Endothelial cell of umbilical vein (primary cell): Measurements from ENCODE around the gene PDIA4. TPM values are rescaled to one million over a fixed set of nuclear protein-coding genes. Genes with fewer than 3 reads are reported as not detected.

Experiments used
- BruUV-seq: library from RNA; stranded (reverse); fragments of 400-500 nt; replicated peaks from 2 replicates; lab custom pipeline; 2021; lab: Mats Ljungman, UMichigan
- CTCF ChIA-PET: fragments of 300-600, 350-600 bp; sonication (Branson Sonifier 250); formaldehyde crosslinking; loops from one replicate; lab custom pipeline; 2021; ENCODE audit warnings: antibody characterized with exemption, inconsistent platforms; lab: Charles Lee
- POLR2A ChIA-PET: fragments of 300-600, 350-600 bp; sonication (Branson Sonifier 250); formaldehyde crosslinking; loops from one replicate; lab custom pipeline; 2021; ENCODE audit warnings: antibody characterized with exemption, inconsistent platforms; lab: Charles Lee
- DNase-seq: peaks from one replicate; pipeline ENCODE4 v3.0.0-alpha.2; 2011; ENCODE audit warnings: low read depth, low spot score
- FAIRE-seq: peaks from 2 replicates; lab custom pipeline; 2011; peaks lifted over from hg19 to GRCh38; lab: Jason Lieb, UNC
- H2AFZ ChIP-seq: 2 replicates; pipeline ENCODE4 v1.6.0; 2012; ENCODE audit warnings: low read depth, low read length, control low read depth, inconsistent platforms
- H3K27ac ChIP-seq: 2 replicates; pipeline ENCODE4 v1.5.1; 2011; ENCODE audit warnings: low read depth, mild to moderate bottlenecking, control low read depth, low read length, moderate library complexity; ENCODE audit not compliant: insufficient read depth
- H3K27me3 ChIP-seq, 2 experiments: 2 replicates each; pipeline versions ENCODE4 v1.6.0 to v1.6.1; 2011; ENCODE audit warnings: low read length in 2 of 2, mixed read lengths in 1 of 2; ENCODE audit not compliant: control insufficient read depth in 2 of 2, insufficient read depth in 2 of 2
- H3K36me3 ChIP-seq, 2 experiments: 2 replicates in 1 of 2; 3 replicates in 1 of 2; pipeline ENCODE4 v1.5.1; 2011; ENCODE audit warnings: low read length in 2 of 2, mild to moderate bottlenecking in 1 of 2, moderate library complexity in 1 of 2; ENCODE audit not compliant: control insufficient read depth in 2 of 2, insufficient read depth in 2 of 2; ENCODE audit errors: extremely low read depth in 1 of 2
- H3K4me1 ChIP-seq: 3 replicates; pipeline ENCODE4 v1.5.1; 2011; ENCODE audit warnings: mild to moderate bottlenecking, low read length; ENCODE audit not compliant: control insufficient read depth, insufficient read depth; ENCODE audit errors: extremely low read depth
- H3K4me2 ChIP-seq: 2 replicates; pipeline ENCODE4 v1.6.1; 2011; ENCODE audit warnings: low read length, control low read depth, mixed read lengths; ENCODE audit not compliant: insufficient read depth
- H3K4me3 ChIP-seq, 3 experiments: fragments of 200-600 bp in 1 of 3; sonication (generic), shearing (Covaris generic) in 1 of 3; replicated peaks in 1 of 3; 2 replicates each; pipeline ENCODE4 v1.5.1; 2011 to 2016; ENCODE audit warnings: control low read depth in 3 of 3, low read length in 3 of 3, mild to moderate bottlenecking in 2 of 3, inconsistent platforms in 1 of 3, low read depth in 1 of 3, moderate library complexity in 1 of 3; ENCODE audit not compliant: insufficient read depth in 1 of 3
- H3K79me2 ChIP-seq: 2 replicates; pipeline ENCODE4 v1.6.0; 2012; ENCODE audit warnings: low read length, inconsistent platforms; ENCODE audit not compliant: control insufficient read depth, insufficient read depth
- H3K9ac ChIP-seq: replicated peaks from 2 replicates; pipeline ENCODE3; 2011; ENCODE audit warnings: low read length, control low read depth; ENCODE audit not compliant: insufficient read depth; ENCODE audit errors: extremely low read depth
- H3K9me1 ChIP-seq: replicated peaks from 3 replicates; pipeline ENCODE4 v1.6.0; 2011; ENCODE audit warnings: mild to moderate bottlenecking, low read length; ENCODE audit not compliant: control insufficient read depth, insufficient read depth; ENCODE audit errors: extremely low read depth
- H3K9me3 ChIP-seq: replicated peaks from 2 replicates; pipeline ENCODE4 v1.5.1; 2012; ENCODE audit warnings: low read length, inconsistent platforms; ENCODE audit not compliant: control insufficient read depth, insufficient read depth
- H4K20me1 ChIP-seq: replicated peaks from 2 replicates; pipeline ENCODE3; 2011; ENCODE audit warnings: mild to moderate bottlenecking, low read length; ENCODE audit not compliant: control insufficient read depth, insufficient read depth; ENCODE audit errors: extremely low read depth
- CTCF ChIP-seq, 2 donors: IDR thresholded peaks; 1 replicate in 1 of 2; 2 replicates in 1 of 2; pipeline ENCODE4 v1.5.1; 2011; ENCODE audit warnings: low read length in 2 of 2, mild to moderate bottlenecking in 2 of 2, moderate library complexity in 2 of 2, control low read depth in 1 of 2, inconsistent platforms in 1 of 2, low read depth in 1 of 2; ENCODE audit not compliant: insufficient read depth in 1 of 2; ENCODE audit errors: extremely low read depth in 1 of 2
- EZH2 ChIP-seq: IDR thresholded peaks from 2 replicates; pipeline ENCODE4 v1.6.1; 2012; ENCODE audit warnings: borderline replicate concordance, low read depth, mild to moderate bottlenecking, moderate library complexity, low read length, inconsistent platforms; ENCODE audit not compliant: severe bottlenecking
- FOS ChIP-seq: IDR thresholded peaks from 2 replicates; pipeline ENCODE4 v1.6.1; 2011; ENCODE audit warnings: mild to moderate bottlenecking, low read length, moderate library complexity, borderline replicate concordance; ENCODE audit not compliant: insufficient read depth
- GATA2 ChIP-seq: IDR thresholded peaks from 2 replicates; pipeline ENCODE4 v1.7.0; 2011; ENCODE audit warnings: low read depth, mild to moderate bottlenecking, moderate library complexity, mixed read lengths, low read length; ENCODE audit not compliant: insufficient read length, insufficient read depth
- JUN ChIP-seq: IDR thresholded peaks from 2 replicates; pipeline ENCODE4 v1.6.1; 2011; ENCODE audit warnings: borderline replicate concordance, low read depth; ENCODE audit not compliant: insufficient read length, insufficient read depth
- MAX ChIP-seq: IDR thresholded peaks from 2 replicates; pipeline ENCODE4 v1.6.1; 2011; ENCODE audit not compliant: insufficient read depth, insufficient read length
- MYC ChIP-seq: IDR thresholded peaks from one replicate; pipeline ENCODE4 v1.6.1; 2011; ENCODE audit warnings: mild to moderate bottlenecking, low read depth, low read length
- POLR2A ChIP-seq: IDR thresholded peaks from 2 replicates; pipeline ENCODE4 v1.6.1; 2012; ENCODE audit warnings: low read depth, mild to moderate bottlenecking, control low read depth, low read length
- POLR2AphosphoS5 ChIP-seq: IDR thresholded peaks from 2 replicates; pipeline ENCODE4 v1.6.1; 2012; ENCODE audit warnings: low read depth, mild to moderate bottlenecking, control low read depth, low read length, moderate library complexity; ENCODE audit not compliant: insufficient read depth
- dilution Hi-C: fragments of 300-500 bp; cut with MboI; formaldehyde crosslinking; loops from one replicate; pipeline ENCODE4 v1.15.0; 2019; ENCODE audit warnings: low sequenced_read_pairs; ENCODE audit not compliant: extremely low pct_ligation_motif_present
- intact Hi-C: fragments of 100-400 bp; cut with micrococcal nuclease; formaldehyde crosslinking; loops from one replicate; pipeline ENCODE4 v1.10.0; 2022
- polyA plus RNA-seq, 4 experiments: library from polyadenylated mRNA; depleted of rRNA in 3 of 4; stranded (reverse) in 3 of 4; unstranded in 1 of 4; fragments of >200 nt; gene quantifications; 2 replicates each; pipeline versions ENCODE4 v1.2.1 to v1.2.3, GENCODE V29; 2011 to 2012; ENCODE audit warnings: missing spikeins in 1 of 4
- total RNA-seq: library from RNA; stranded (reverse); gene quantifications from 2 replicates; pipeline ENCODE4 v1.2.3, GENCODE V29; 2021

Gene PDIA4
- total and polyA plus RNA-seq, 2 donors (not counting 3 experiments of a cell fraction or from before 2014, with no cell fraction given), result 217 to 308 TPM

GRCh38 chr7:149006345-149006725 is 22.0 kb downstream of the PDIA4 start:
- Histone ChIP-seq H3K79me2 (no peaks in the 10 kb centered on the region), H2AFZ (no peak overlapping the region), H3K9me1 (no peaks in the 10 kb centered on the region), H3K4me3 (no peak overlapping the region), H3K27ac (no peak overlapping the region), H3K4me2 (no peak overlapping the region), H3K4me1 (no peaks in the 10 kb centered on the region), H3K36me3 (peaks cover 24 to 72% of the 10 kb centered on the region in 2 experiments), H3K27me3 (no peaks in the 10 kb centered on the region), H3K9ac (no peak overlapping the region), H3K9me3 (no peaks in the 10 kb centered on the region), H4K20me1 (no peaks in the 10 kb centered on the region)
- dilution Hi-C loops (no loop called here), intact Hi-C loops (no loop called here)
- ChIA-PET CTCF (interaction anchor here (1.0 to 4.9 kb wide), 12 partner anchors 13 to 593 kb away, joined by 3 to 146 read pairs (median 8); partner anchors contain the start of genes PDIA4, ZNF398 and ZNF425), POLR2A (no interaction called here)
- TF ChIP-seq JUN (no peak), POLR2AphosphoS5 (no peak), CTCF (IDR thresholded peaks at IDR 0.05; ENCODE audit: extremely low read depth in 1 of 2, insufficient read depth in 1 of 2, low read depth in 1 of 2, low read length in 2 of 2) (no peak), MYC (no peak), GATA2 (no peak), FOS (no peak), EZH2 (no peak), MAX (no peak), POLR2A (no peak)
- BruUV-seq, result no TSS peak
- FAIRE-seq, result no peak
- no peak for DNase-seq
